Gastroesophageal sphincter (tissue), 4 donors: Measurements from ENCODE around the gene NRDC. TPM values are rescaled to one million over a fixed set of nuclear protein-coding genes. Genes with fewer than 3 reads are reported as not detected.

ENCODE experiments used
- ATAC-seq: fragments of 150-250 bp; one replicate; pipeline ENCODE4 v1.9.1; 2016; ENCODE audit warnings: mild to moderate bottlenecking, moderate library complexity
- H3K27ac ChIP-seq, 4 donors: fragments of 200-600 bp; sonication (generic) in 3 of 4; 1 replicate in 3 of 4; 2 replicates in 1 of 4; pipeline ENCODE4 v1.5.1; 2016 to 2019
- H3K27me3 ChIP-seq: fragments of 200-600 bp; sonication (generic); one replicate; pipeline ENCODE4 v1.5.1; 2019
- H3K36me3 ChIP-seq, 2 donors: fragments of 200-600 bp; sonication (generic); one replicate each; pipeline ENCODE4 v1.5.1; 2019; ENCODE audit warnings: control low read depth in 1 of 2
- H3K4me1 ChIP-seq, 3 donors: fragments of 200-600 bp; sonication (generic); 1 replicate in 2 of 3; 2 replicates in 1 of 3; pipeline ENCODE4 v1.5.1; 2016 to 2019; ENCODE audit warnings: control low read depth in 2 of 3
- H3K4me3 ChIP-seq, 2 donors: fragments of 200-600 bp; sonication (generic); one replicate each; pipeline ENCODE4 v1.5.1; 2019; ENCODE audit warnings: mild to moderate bottlenecking in 1 of 2, moderate library complexity in 1 of 2
- H3K9me3 ChIP-seq, 3 donors: fragments of 200-600 bp; sonication (generic); one replicate each; pipeline ENCODE4 v1.5.1; 2017 to 2019; ENCODE audit warnings: control low read depth in 2 of 3
- EP300 ChIP-seq: sonication (generic); formaldehyde crosslinking; IDR thresholded peaks from one replicate; pipeline ENCODE4 v1.6.1; 2017; ENCODE audit warnings: antibody characterized with exemption, mild to moderate bottlenecking
- POLR2A ChIP-seq, 2 donors: fragments of 450-650 bp; IDR thresholded peaks; one replicate each; pipeline ENCODE4 v1.6.1; 2017; ENCODE audit warnings: antibody characterized with exemption in 2 of 2, mild to moderate bottlenecking in 2 of 2, moderate library complexity in 1 of 2
- POLR2AphosphoS5 ChIP-seq: sonication (generic); formaldehyde crosslinking; IDR thresholded peaks from one replicate; pipeline ENCODE4 v1.6.1; 2017; ENCODE audit warnings: antibody characterized with exemption
- WGBS, 2 donors: methylation state at CpG; one replicate each; pipeline ENCODE4 v1.1.5; 2018; ENCODE audit warnings: low coverage in 1 of 2; 5-methylcytosine and 5-hydroxymethylcytosine counted together
- total RNA-seq, 4 donors: library from RNA; depleted of rRNA; stranded (reverse); fragments of >200 nt; gene quantifications; one replicate each; pipeline ENCODE4 v1.1.0, GENCODE V29; 2016
- TF ChIP-seq, protein P1 (sequence below), 4 experiments: fragments of 200-600 bp in 2 of 4; fragments of 450-650 bp in 2 of 4; sonication (generic) in 1 of 4; IDR thresholded peaks; one replicate each; pipeline ENCODE4 v1.5.1; 2017 to 2019; ENCODE audit warnings: antibody characterized with exemption in 4 of 4, mild to moderate bottlenecking in 2 of 4, moderate library complexity in 2 of 4

The NRDC gene
- total RNA-seq, 4 donors from 2014 or later: 61.1 to 78.1 (median 67.5) TPM

DNA sequence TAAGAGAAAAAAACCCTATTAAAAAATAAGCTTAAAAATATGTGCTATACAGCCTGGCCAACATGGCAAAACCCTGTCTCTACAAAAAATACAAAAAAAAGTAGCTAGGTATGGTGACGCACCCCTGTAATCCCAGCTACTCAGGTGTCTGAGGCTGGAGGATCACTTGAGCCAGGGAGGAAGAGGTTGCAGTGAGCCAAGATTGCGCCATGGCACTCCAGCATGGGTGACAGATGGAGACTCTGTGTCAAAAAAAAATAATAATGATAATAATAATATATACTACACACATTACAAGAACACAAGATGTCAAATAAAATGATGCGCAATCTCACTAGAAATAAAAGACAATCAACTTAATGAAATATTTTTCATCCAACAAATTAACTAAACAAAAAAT is 22.9 kb downstream of the NRDC start:
- H3K27ac ChIP-seq: no peak overlapping the region
- no peak overlapping the region for H3K4me3 ChIP-seq
- no peak for TF ChIP-seq EP300
- TF ChIP-seq, protein P1, sequence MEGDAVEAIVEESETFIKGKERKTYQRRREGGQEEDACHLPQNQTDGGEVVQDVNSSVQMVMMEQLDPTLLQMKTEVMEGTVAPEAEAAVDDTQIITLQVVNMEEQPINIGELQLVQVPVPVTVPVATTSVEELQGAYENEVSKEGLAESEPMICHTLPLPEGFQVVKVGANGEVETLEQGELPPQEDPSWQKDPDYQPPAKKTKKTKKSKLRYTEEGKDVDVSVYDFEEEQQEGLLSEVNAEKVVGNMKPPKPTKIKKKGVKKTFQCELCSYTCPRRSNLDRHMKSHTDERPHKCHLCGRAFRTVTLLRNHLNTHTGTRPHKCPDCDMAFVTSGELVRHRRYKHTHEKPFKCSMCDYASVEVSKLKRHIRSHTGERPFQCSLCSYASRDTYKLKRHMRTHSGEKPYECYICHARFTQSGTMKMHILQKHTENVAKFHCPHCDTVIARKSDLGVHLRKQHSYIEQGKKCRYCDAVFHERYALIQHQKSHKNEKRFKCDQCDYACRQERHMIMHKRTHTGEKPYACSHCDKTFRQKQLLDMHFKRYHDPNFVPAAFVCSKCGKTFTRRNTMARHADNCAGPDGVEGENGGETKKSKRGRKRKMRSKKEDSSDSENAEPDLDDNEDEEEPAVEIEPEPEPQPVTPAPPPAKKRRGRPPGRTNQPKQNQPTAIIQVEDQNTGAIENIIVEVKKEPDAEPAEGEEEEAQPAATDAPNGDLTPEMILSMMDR (IDR thresholded peaks at IDR 0.05): no peak
- no peak for TF ChIP-seq POLR2AphosphoS5
- TF ChIP-seq POLR2A (IDR thresholded peaks at IDR 0.05): no peak
- H3K4me1 ChIP-seq: peaks cover 0 to 7% (median 0%) of the 10 kb centered on the region in 3 donors
- ATAC-seq: no peak
- H3K27me3 ChIP-seq: no peaks in the 10 kb centered on the region
- WGBS, 2 donors: 100% methylated on average over 1 to 3 of the region's 3 CpGs
- H3K36me3 ChIP-seq: peaks cover 0 to 14% of the 10 kb centered on the region in 2 donors
- H3K9me3 ChIP-seq: no peaks in the 10 kb centered on the region

DNA sequence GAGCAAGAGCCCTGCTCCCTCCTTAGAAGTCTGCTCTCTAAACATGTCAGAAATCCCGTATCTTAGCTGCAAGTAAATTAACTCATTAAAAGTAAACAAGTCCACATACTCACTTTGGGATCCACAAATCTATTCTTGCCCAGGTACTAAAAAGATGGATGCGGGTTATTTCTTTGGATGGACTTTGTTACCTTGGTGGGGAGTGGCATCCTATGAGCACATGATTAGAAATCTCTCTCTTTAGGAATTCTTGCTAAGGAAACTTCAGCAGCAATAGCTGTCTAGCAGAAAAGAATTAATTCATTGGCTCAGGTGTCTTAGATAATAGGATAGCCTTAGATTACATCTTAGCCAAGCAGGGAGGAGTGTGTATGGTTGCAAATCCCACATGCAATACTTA is 25.2 kb downstream of the NRDC start:
- Histone ChIP-seq H3K9me3 (no peaks in the 10 kb centered on the region), H3K27ac (no peak overlapping the region), H3K36me3 (peaks cover 0 to 14% of the 10 kb centered on the region in 2 donors), H3K4me3 (no peak overlapping the region), H3K4me1 (peaks cover 0 to 15% (median 3%) of the 10 kb centered on the region in 3 donors), H3K27me3 (no peaks in the 10 kb centered on the region)
- ATAC-seq: no peak
- TF ChIP-seq, protein P1 (IDR thresholded peaks at IDR 0.05): no peak
- TF ChIP-seq POLR2A (IDR thresholded peaks at IDR 0.05): no peak
- 78 to 100% methylated on average over 2 of the region's 2 CpGs for WGBS, 2 donors

DNA sequence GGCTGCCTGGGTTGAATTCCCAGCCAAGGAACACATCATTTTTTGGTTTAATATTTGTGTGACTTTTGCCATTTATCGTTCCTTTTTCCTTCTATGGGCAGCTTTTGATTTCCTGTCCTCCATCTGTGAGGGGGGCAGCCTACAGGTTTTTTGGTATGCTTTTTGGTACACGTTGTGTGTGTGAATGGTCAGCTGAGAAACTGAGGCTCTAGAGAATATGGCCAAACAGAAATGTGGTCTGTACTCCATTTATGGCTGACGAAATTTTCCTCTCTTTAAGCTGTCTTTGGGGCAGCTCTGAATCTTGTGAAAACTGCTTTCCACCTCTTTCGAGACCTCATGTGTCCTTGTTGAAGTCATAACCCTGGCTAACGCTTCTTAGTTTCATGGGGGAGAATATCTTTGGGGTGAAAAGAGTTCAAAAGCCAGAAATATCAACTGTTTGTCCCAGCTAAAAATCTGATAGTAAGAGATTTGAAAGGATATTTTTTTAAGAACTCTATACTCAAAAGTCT is 26.6 kb downstream of the NRDC start:
- Histone ChIP-seq H3K36me3 (peaks cover 0 to 21% of the 10 kb centered on the region in 2 donors), H3K4me3 (no peak overlapping the region)

DNA sequence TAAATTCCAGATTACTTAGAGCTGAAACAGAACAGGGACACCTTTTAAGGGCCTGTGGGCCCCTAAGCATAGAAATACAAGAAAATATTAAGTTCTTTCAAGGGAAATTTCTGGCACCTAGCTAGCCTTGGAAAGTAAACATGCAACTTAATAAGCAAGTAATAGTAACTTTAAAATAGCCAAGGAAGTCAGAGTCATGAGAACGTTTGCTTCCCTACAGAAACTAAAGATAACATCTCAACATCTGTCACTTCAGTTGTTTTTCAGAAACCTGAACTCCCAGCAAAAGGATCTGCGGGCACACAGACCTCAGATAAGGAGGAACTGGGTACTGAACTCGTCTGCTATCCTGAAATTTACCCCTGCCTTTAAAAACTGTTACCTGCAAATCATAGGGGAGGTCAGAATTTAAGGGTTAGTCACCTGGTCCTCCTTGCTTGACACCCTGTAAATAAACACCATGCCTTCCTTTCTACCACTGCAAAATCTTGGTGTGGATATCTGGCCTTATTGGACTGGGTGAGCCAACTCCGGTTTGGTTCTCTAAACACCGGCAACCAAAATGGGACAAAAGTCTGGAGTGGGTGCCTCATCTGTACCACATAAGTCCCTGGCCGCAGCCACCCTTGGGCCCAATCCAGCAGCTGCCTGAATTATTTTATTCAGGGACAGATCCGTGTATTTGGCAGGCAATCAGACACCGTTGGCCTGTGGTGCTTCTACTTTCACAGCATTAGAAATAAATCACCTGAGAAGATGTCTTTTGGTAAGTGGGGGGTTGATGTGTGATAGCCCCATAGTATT is 27.9 kb downstream of the NRDC start:
- Histone ChIP-seq H3K36me3 (peaks cover 0 to 26% of the 10 kb centered on the region in 2 donors), H3K27me3 (no peaks in the 10 kb centered on the region), H3K27ac (no peak overlapping the region), H3K4me1 (peaks cover 0 to 15% (median 3%) of the 10 kb centered on the region in 3 donors), H3K9me3 (no peaks in the 10 kb centered on the region), H3K4me3 (no peak overlapping the region)
- 36 to 38% methylated on average over 7 to 8 of the region's 8 CpGs for WGBS, 2 donors
- no peak for ATAC-seq
- TF ChIP-seq POLR2AphosphoS5 (no peak), EP300 (no peak), POLR2A (IDR thresholded peaks at IDR 0.05) (no peak)
- TF ChIP-seq, protein P1 (IDR thresholded peaks at IDR 0.05): no peak

More for the DNA sequence above, 26.6 kb downstream of the NRDC start:
- ATAC-seq: no peak
- H3K27ac ChIP-seq: no peak overlapping the region
- 64 to 86% methylated on average over 3 to 5 of the region's 5 CpGs for WGBS, 2 donors
- no peaks in the 10 kb centered on the region for H3K27me3 ChIP-seq
- H3K4me1 ChIP-seq: peaks cover 0 to 15% (median 3%) of the 10 kb centered on the region in 3 donors
- TF ChIP-seq, protein P1 (IDR thresholded peaks at IDR 0.05): no peak
- TF ChIP-seq POLR2A (IDR thresholded peaks at IDR 0.05) (no peak), EP300 (no peak), POLR2AphosphoS5 (no peak)
- no peaks in the 10 kb centered on the region for H3K9me3 ChIP-seq
